ENCODE results near the gene CTXN2. TPM values are rescaled to one million over a fixed set of nuclear protein-coding genes. Genes with fewer than 3 reads are reported as not detected.

The CTXN2 gene
- total and polyA plus RNA-seq, 2 of the 13 experiments (the other 11 are each of a cell fraction or from before 2014, with no cell fraction given): not detected

GRCh38 chr15:48177766-48178647 is 13.5 kb upstream of the CTXN2 start, which contains the start of gene MYEF2:
Gene MYEF2, minus strand, starts transcription at chr15:48178295. Its CDS starts 58 bp downstream, at chr15:48178237.
- H3K27me3 ChIP-seq (ENCODE audit: control insufficient read depth in 1 of 2, insufficient read depth in 2 of 2, low read length in 2 of 2): 0 out of 5 replicates have a peak, but pooled peaks cover 0 to 4% of the 10 kb centered on the region in 2 experiments
- POLR2A ChIA-PET: interaction anchor here (1.0 kb wide), 1 partner anchor 153 kb away, joined by 3 read pairs; the partner anchor contains the start of gene DUT
- DNase-seq (ENCODE audit: low spot score) (peak; percentile 28), FAIRE-seq (no peak), ATAC-seq (peak; percentile 93)
- no peak within 1 kb of the TSS for H3K27ac ChIP-seq (ENCODE audit: extremely low read length, insufficient read depth, low read length)
- peaks cover 11% of the 10 kb centered on the region for H3K4me1 ChIP-seq (ENCODE audit: insufficient read depth, low read length)
- H3K9me3 ChIP-seq (ENCODE audit: low read length): peaks cover 3% of the 10 kb centered on the region; the same call in 1 of the 2 replicates
- in situ Hi-C loops (cut with HindIII; ENCODE audit: extremely low pct_ligation_motif_present, low pct_unique_long_range_greater_than_20kb): no loop called here
- no peaks in the 10 kb centered on the region for H4K20me1 ChIP-seq (ENCODE audit: insufficient read depth, low read length)
- intact Hi-C loops (cut with micrococcal nuclease; ENCODE audit: unreplicated experiment): no loop called here
- peaks cover 4% of the 10 kb centered on the region for H3K79me2 ChIP-seq (ENCODE audit: insufficient read depth, low read length)
- CTCF ChIA-PET (ENCODE audit: low intra/inter-chr PET ratio, low total read pairs): no interaction called here
- H3K36me3 ChIP-seq (replicated peaks in 1 of 2; ENCODE audit: control insufficient read depth in 1 of 2, insufficient read depth in 2 of 2, low read length in 2 of 2): no peaks in the 10 kb centered on the region
- peak within 1 kb of the TSS; percentile 72; the same call in 1 of the 2 replicates for H3K9ac ChIP-seq (ENCODE audit: insufficient read depth, low read depth, low read length)
- peak within 1 kb of the TSS; percentile 65 for H3K4me2 ChIP-seq (ENCODE audit: low read depth, low read length)
- no peak within 1 kb of the TSS for H2AFZ ChIP-seq (ENCODE audit: low read length)
- no TSS peak for BruUV-seq (replicated peaks)
- WGBS (ENCODE audit: low lambda C conversion rate): 37% methylated on average over 19 of the region's 71 CpGs
- peak within 1 kb of the TSS; percentile 66 to 68 (median 66) for H3K4me3 ChIP-seq (replicated peaks in 1 of 3; ENCODE audit: insufficient read depth in 1 of 3, low read depth in 2 of 3, low read length in 3 of 3)
- TF ChIP-seq NFIB (CRISPR knock-in tag; IDR thresholded peaks at IDR 0.05; ENCODE audit: borderline replicate concordance): no peak
- no peak for TF ChIP-seq MAF1 (CRISPR knock-in tag; IDR thresholded peaks at IDR 0.05; ENCODE audit: borderline replicate concordance)
- TF ChIP-seq KDM1A (CRISPR knock-in tag; IDR thresholded peaks at IDR 0.05): no peak
- TF ChIP-seq TBX3 (IDR thresholded peaks at IDR 0.05; ENCODE audit: borderline replicate concordance): no peak
- TF ChIP-seq ZC3H4 (CRISPR knock-in tag; IDR thresholded peaks at IDR 0.05; ENCODE audit: borderline replicate concordance): no peak
- no peak for TF ChIP-seq ZHX2 (IDR thresholded peaks at IDR 0.05; ENCODE audit: low read depth)
- TF ChIP-seq ZHX2 (CRISPR knock-in tag; IDR thresholded peaks at IDR 0.05; ENCODE audit: borderline replicate concordance): no peak
- no peak for TF ChIP-seq NKX3-1 (CRISPR knock-in tag; IDR thresholded peaks at IDR 0.05)
- no peak for TF ChIP-seq RARA (CRISPR knock-in tag; IDR thresholded peaks at IDR 0.05)
- TF ChIP-seq GATAD1 (CRISPR knock-in tag; IDR thresholded peaks at IDR 0.05): no peak
- no peak for TF ChIP-seq NONO (IDR thresholded peaks at IDR 0.05)
- TF ChIP-seq NONO (CRISPR knock-in tag; conservative IDR thresholded peaks at IDR 0.05): 0 out of 2 replicates have a peak, but pooled peaks have one; percentile 23
- TF ChIP-seq ZFX (CRISPR knock-in tag; IDR thresholded peaks at IDR 0.05; ENCODE audit: low read depth): peak; percentile 77
- no peak for TF ChIP-seq ZNF331 (CRISPR knock-in tag; IDR thresholded peaks at IDR 0.05)
- no peak for TF ChIP-seq LCORL (IDR thresholded peaks at IDR 0.05)
- TF ChIP-seq LCORL (CRISPR knock-in tag; IDR thresholded peaks at IDR 0.05): no peak
- TF ChIP-seq IRX3 (CRISPR knock-in tag; IDR thresholded peaks at IDR 0.05; ENCODE audit: borderline replicate concordance, low read depth): peak; percentile 80; the same call in 1 of the 2 replicates
- no peak for TF ChIP-seq ZFP41 (CRISPR knock-in tag; IDR thresholded peaks at IDR 0.05; ENCODE audit: borderline replicate concordance)
- no peak for TF ChIP-seq DNMT3B (CRISPR knock-in tag; conservative IDR thresholded peaks at IDR 0.05)

Measured in HepG2 (cell line).